Measurements from ENCODE around the gene ZBTB8B.
"Not testable (repeated sequence)": the region's sequence is repeated elsewhere in the genome, so short reads cannot be mapped to it uniquely, and the experiment has no call there.

ZBTB8B gene

DNA sequence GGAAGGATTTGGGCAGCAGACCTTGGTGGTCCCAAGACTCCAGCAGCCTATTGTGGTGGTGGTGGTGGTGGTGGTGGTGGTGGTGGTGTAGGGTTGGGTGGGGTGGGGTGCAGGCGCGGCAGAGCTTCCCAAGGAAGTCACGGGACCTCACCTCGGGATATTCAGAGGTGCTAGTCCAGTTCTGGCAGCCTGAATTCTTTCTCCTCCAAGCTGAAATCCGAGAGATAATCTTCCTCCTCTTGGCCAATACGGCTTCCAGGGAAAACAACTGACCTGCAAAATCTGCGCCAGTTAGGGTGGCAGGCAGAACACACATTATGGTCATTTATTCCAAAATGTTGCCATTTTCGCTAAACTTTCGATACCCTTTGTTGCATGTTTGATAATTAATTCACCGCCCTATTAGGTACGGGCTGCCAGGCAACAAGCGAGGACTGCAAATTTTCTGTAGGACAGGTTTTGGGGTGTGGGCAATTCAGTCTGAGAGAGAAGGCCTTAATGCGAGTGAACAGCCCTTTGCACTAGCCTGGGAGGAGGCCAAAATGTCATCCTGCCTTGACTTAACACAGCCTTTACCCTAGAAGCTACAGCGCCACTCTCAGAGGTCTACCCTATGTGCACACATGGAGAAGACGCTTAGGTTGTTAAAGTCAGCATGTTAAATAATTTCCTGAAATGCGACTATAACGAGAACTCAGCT, 37.5 kb upstream of the ZBTB8B start:
- H4K20me1 ChIP-seq (ENCODE audit: control insufficient read depth, insufficient read depth, low read depth, low read length), result no peaks in the 10 kb centered on the region
- no peak for TF ChIP-seq EZH2phosphoT487 (IDR thresholded peaks at IDR 0.05; ENCODE audit: borderline replicate concordance, low read length)
- TF ChIP-seq CTCF (IDR thresholded peaks at IDR 0.05; ENCODE audit: low read depth, low read length, poor library complexity, severe bottlenecking), result no peak
- no peaks in the 10 kb centered on the region for H3K9me3 ChIP-seq (ENCODE audit: control insufficient read depth, insufficient read depth, low read length)
- H3K79me2 ChIP-seq (ENCODE audit: control insufficient read depth, low read length), result no peaks in the 10 kb centered on the region
- no peaks in the 10 kb centered on the region for H3K36me3 ChIP-seq (ENCODE audit: control insufficient read depth, low read length)
- H3F3A ChIP-seq (ENCODE audit: control insufficient read depth, insufficient read depth), result no peaks in the 10 kb centered on the region
- H3K4me1 ChIP-seq (ENCODE audit: control insufficient read depth, low read length), result peaks cover 6% of the 10 kb centered on the region; the same call in 1 of the 2 replicates
- no peak overlapping the region for H3K4me3 ChIP-seq (ENCODE audit: low read length)
- no peaks in the 10 kb centered on the region for H3K9me2 ChIP-seq (replicated peaks; ENCODE audit: control insufficient read depth, low read length)
- H3K27me3 ChIP-seq (ENCODE audit: control insufficient read depth, low read length), result peaks cover 13% of the 10 kb centered on the region
- H3K4me2 ChIP-seq (ENCODE audit: low read length), result no peak overlapping the region
- H3K27ac ChIP-seq (ENCODE audit: low read depth, low read length), result no peak overlapping the region

DNA sequence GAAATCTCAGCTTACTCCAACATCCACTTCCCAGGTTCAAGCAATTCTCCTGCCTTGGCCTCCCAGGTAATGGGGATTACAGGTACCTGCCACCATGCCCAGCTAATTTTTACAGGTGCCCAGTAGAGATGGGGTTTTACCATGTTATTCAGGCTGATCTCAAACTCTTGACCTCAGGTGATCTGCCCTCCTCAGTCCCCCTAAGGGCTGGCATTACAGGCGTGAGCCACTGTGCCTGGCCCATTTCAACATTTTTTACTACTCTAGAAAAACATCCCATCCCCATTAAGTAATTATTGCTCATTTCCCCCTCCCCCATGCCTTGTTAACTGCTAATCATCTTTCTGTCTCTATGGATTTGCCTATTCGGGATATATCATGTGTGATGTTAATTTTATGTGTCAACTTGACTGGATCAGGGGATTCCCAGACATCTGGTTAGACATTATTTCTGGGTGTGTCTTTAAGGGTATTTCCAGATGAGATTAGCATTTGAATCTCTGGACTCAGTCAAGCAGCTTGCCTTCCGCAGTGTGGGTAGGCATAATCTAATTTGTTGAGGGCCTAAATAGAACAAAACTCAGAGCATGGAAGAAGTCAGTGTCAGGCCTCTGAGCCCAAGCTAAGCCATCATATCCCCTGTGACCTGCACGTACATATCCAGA, 33.0 kb upstream of the ZBTB8B start:
- TF ChIP-seq CTCF (IDR thresholded peaks at IDR 0.05; ENCODE audit: low read depth, low read length, poor library complexity, severe bottlenecking) (no peak), EZH2phosphoT487 (IDR thresholded peaks at IDR 0.05; ENCODE audit: borderline replicate concordance, low read length) (no peak)
- Histone ChIP-seq H3K27ac (ENCODE audit: low read depth, low read length) (no peak overlapping the region), H3K27me3 (ENCODE audit: control insufficient read depth, low read length) (peaks cover 13% of the 10 kb centered on the region), H3K4me1 (ENCODE audit: control insufficient read depth, low read length) (peaks cover 6% of the 10 kb centered on the region; the same call in 1 of the 2 replicates), H3K36me3 (ENCODE audit: control insufficient read depth, low read length) (no peaks in the 10 kb centered on the region), H3K4me2 (ENCODE audit: low read length) (no peak overlapping the region), H3K9me3 (ENCODE audit: control insufficient read depth, insufficient read depth, low read length) (no peaks in the 10 kb centered on the region), H3K79me2 (ENCODE audit: control insufficient read depth, low read length) (no peaks in the 10 kb centered on the region), H3F3A (ENCODE audit: control insufficient read depth, insufficient read depth) (no peaks in the 10 kb centered on the region), H4K20me1 (ENCODE audit: control insufficient read depth, insufficient read depth, low read depth, low read length) (no peaks in the 10 kb centered on the region), H3K9me2 (replicated peaks; ENCODE audit: control insufficient read depth, low read length) (no peaks in the 10 kb centered on the region), H3K4me3 (ENCODE audit: low read length) (no peak overlapping the region)

DNA sequence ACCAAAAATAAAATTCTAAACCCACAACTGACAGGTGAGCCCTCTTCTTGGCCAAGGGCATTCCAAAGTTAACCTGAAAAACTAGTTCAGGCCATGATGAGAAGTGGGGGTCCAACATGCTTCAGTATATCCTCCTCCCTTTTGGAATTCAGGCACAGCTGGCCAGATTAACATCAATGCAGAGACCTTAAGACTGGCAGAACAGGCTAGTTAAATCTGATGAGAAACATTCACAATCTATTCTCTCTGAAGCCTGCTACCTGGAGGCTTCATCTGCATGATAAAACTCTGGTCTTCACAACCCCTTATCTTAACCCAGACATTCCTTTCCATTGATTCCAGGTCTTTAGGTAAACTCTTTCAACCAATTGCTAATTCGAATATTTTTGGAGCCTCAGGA, 26.7 kb upstream of the ZBTB8B start:
- Histone ChIP-seq H4K20me1 (ENCODE audit: control insufficient read depth, insufficient read depth, low read depth, low read length) (no peaks in the 10 kb centered on the region), H3K27me3 (ENCODE audit: control insufficient read depth, low read length) (peaks cover 5% of the 10 kb centered on the region), H3K9me2 (replicated peaks; ENCODE audit: control insufficient read depth, low read length) (no peaks in the 10 kb centered on the region), H3K4me2 (ENCODE audit: low read length) (no peak overlapping the region), H3F3A (ENCODE audit: control insufficient read depth, insufficient read depth) (no peaks in the 10 kb centered on the region), H3K79me2 (ENCODE audit: control insufficient read depth, low read length) (no peaks in the 10 kb centered on the region), H3K9me3 (ENCODE audit: control insufficient read depth, insufficient read depth, low read length) (no peaks in the 10 kb centered on the region), H3K36me3 (ENCODE audit: control insufficient read depth, low read length) (no peaks in the 10 kb centered on the region), H3K4me1 (ENCODE audit: control insufficient read depth, low read length) (no peaks in the 10 kb centered on the region), H3K27ac (ENCODE audit: low read depth, low read length) (no peak overlapping the region), H3K4me3 (ENCODE audit: low read length) (no peak overlapping the region)
- no peak for TF ChIP-seq CTCF (IDR thresholded peaks at IDR 0.05; ENCODE audit: low read depth, low read length, poor library complexity, severe bottlenecking)
- TF ChIP-seq EZH2phosphoT487 (IDR thresholded peaks at IDR 0.05; ENCODE audit: borderline replicate concordance, low read length), result no peak

- not testable (repeated sequence) for H3K4me3 ChIP-seq (ENCODE audit: low read length); H4K20me1 ChIP-seq (ENCODE audit: control insufficient read depth, insufficient read depth, low read depth, low read length); H3K36me3 ChIP-seq (ENCODE audit: control insufficient read depth, low read length); H3F3A ChIP-seq (ENCODE audit: control insufficient read depth, insufficient read depth); H3K9me3 ChIP-seq (ENCODE audit: control insufficient read depth, insufficient read depth, low read length); H3K79me2 ChIP-seq (ENCODE audit: control insufficient read depth, low read length); H3K27me3 ChIP-seq (ENCODE audit: control insufficient read depth, low read length); H3K27ac ChIP-seq (ENCODE audit: low read depth, low read length); H3K4me2 ChIP-seq (ENCODE audit: low read length); H3K4me1 ChIP-seq (ENCODE audit: control insufficient read depth, low read length); H3K9me2 ChIP-seq (replicated peaks; ENCODE audit: control insufficient read depth, low read length)
Measured at GRCh38 chr1:32438777-32439176, 26.1 kb upstream of the ZBTB8B start.

DNA sequence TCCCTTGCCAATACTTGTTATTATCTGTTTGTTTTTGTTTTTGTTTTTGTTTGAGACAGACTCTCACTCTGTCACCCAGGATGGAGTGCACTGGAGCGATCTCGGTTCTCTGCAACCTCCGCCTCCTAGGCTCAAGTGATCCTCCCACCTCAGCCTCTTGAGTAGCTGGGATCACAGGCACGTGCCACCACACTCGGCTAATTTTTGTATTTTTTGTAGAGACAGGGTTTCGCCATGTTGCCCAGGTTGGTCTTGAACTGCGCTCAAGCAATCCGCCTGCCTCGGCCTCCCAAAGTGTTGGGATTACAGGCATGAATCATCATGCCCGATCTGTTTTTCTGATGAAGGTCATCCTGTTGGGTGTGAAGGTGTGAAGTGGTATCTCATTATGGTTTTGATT, 23.4 kb upstream of the ZBTB8B start:
- not testable (repeated sequence) for H3K27me3 ChIP-seq (ENCODE audit: control insufficient read depth, low read length); H4K20me1 ChIP-seq (ENCODE audit: control insufficient read depth, insufficient read depth, low read depth, low read length); H3K4me2 ChIP-seq (ENCODE audit: low read length); H3K79me2 ChIP-seq (ENCODE audit: control insufficient read depth, low read length); H3K9me3 ChIP-seq (ENCODE audit: control insufficient read depth, insufficient read depth, low read length); H3F3A ChIP-seq (ENCODE audit: control insufficient read depth, insufficient read depth); H3K4me3 ChIP-seq (ENCODE audit: low read length); H3K4me1 ChIP-seq (ENCODE audit: control insufficient read depth, low read length); H3K27ac ChIP-seq (ENCODE audit: low read depth, low read length); H3K9me2 ChIP-seq (replicated peaks; ENCODE audit: control insufficient read depth, low read length); H3K36me3 ChIP-seq (ENCODE audit: control insufficient read depth, low read length)

All from DOHH2 (cell line).